CD4-positive, alpha-beta T cell treated with Interleukin-6 for 4 hours (primary cell): Measurements from ENCODE around the gene S100A1.
"Not testable (repeated sequence)": the region's sequence is repeated elsewhere in the genome, so short reads cannot be mapped to it uniquely, and the experiment has no call there.

Source experiments
- DNase-seq: peaks from one replicate; pipeline ENCODE4 v3.0.0-alpha.2; 2020; ENCODE audit warnings: mixed read lengths

Gene S100A1

GRCh38 chr1:153631047-153632022, 3.1 kb downstream of the S100A1 start:
- DNase-seq = no peak

- DNase-seq = no peak
These were observed 5.0 kb downstream of the S100A1 start for GRCh38 chr1:153633161-153633753.

GRCh38 chr1:153633754-153634665, 5.8 kb downstream of the S100A1 start, which contains the start of gene CHTOP:
Gene CHTOP, plus strand, starts transcription at chr1:153634066. Its CDS starts 2,523 bp downstream, at chr1:153636589.
- DNase-seq = peak; percentile 94

- DNase-seq = no peak
These were observed 7.6 kb downstream of the S100A1 start for GRCh38 chr1:153635872-153636271.

- no peak for DNase-seq
These were observed 8.1 kb downstream of the S100A1 start for GRCh38 chr1:153636312-153636711.

- no peak for DNase-seq
These were observed 10.0 kb downstream of the S100A1 start for GRCh38 chr1:153638261-153638660.

- DNase-seq = no peak
These were observed 11.0 kb downstream of the S100A1 start for GRCh38 chr1:153639280-153639679.

GRCh38 chr1:153640213-153640612, 12.0 kb downstream of the S100A1 start:
- not testable (repeated sequence) for DNase-seq

GRCh38 chr1:153640861-153641260, 12.6 kb downstream of the S100A1 start:
- DNase-seq = no peak

- no peak for DNase-seq
These were observed 13.9 kb downstream of the S100A1 start for GRCh38 chr1:153642161-153642560.

GRCh38 chr1:153643100-153643499, 14.9 kb downstream of the S100A1 start:
- no peak for DNase-seq

GRCh38 chr1:153643816-153644215, 15.6 kb downstream of the S100A1 start:
- no peak for DNase-seq

- no peak for DNase-seq
These were observed 18.6 kb downstream of the S100A1 start for GRCh38 chr1:153646672-153647345.

GRCh38 chr1:153647346-153647714, 19.1 kb downstream of the S100A1 start:
- DNase-seq = no peak

- no peak for DNase-seq
These were observed 19.9 kb downstream of the S100A1 start for GRCh38 chr1:153648000-153648643.

- peak; percentile 48 for DNase-seq
These were observed 21.1 kb downstream of the S100A1 start for GRCh38 chr1:153649137-153649862.

GRCh38 chr1:153649863-153650235, 21.6 kb downstream of the S100A1 start:
- peak; percentile 38 for DNase-seq

GRCh38 chr1:153651771-153652170, 23.5 kb downstream of the S100A1 start:
- no peak for DNase-seq

GRCh38 chr1:153652805-153653500, 24.7 kb downstream of the S100A1 start:
- no peak for DNase-seq

- DNase-seq = no peak
These were observed 27.1 kb downstream of the S100A1 start for GRCh38 chr1:153655333-153655732.
